A549 (cell line): Measurements from ENCODE around the gene NEGR1. TPM values are rescaled to one million over a fixed set of nuclear protein-coding genes. Genes with fewer than 3 reads are reported as not detected.

Experiments used
- ATAC-seq, 2 experiments: fragments of 200-7000 bp in 1 of 2; fragments of >200 bp in 1 of 2; cut with Nextera tagmentation in 1 of 2; cut with Tn5 transposase in 1 of 2; 3 replicates each; pipeline versions ENCODE4 v1.8.0 to v1.9.1; 2018 to 2020; ENCODE audit warnings: mild to moderate bottlenecking in 1 of 2, moderate library complexity in 1 of 2
- CTCF ChIA-PET: fragments of 300-600 bp; sonication (Branson Sonifier 250); formaldehyde crosslinking; extraction: SDS; loops from one replicate; lab custom pipeline; 2021; ENCODE audit warnings: antibody characterized with exemption, inconsistent platforms; lab: Yijun Ruan, JAX
- POLR2A ChIA-PET: fragments of 350-600 bp; formaldehyde crosslinking; extraction: SDS; loops from one replicate; lab custom pipeline; 2021; ENCODE audit warnings: antibody characterized with exemption, inconsistent platforms; lab: Yijun Ruan, JAX
- DNase-seq, 2 experiments: peaks; one replicate each; pipeline versions ENCODE4 v3.0.0 to v3.0.0-alpha.2; 2011 to 2016; ENCODE audit warnings: low read depth in 1 of 2, low spot score in 1 of 2
- FAIRE-seq: peaks from 2 replicates; lab custom pipeline; 2011; peaks lifted over from hg19 to GRCh38; lab: Jason Lieb, UNC
- H3K27ac ChIP-seq, 2 experiments: fragments of >200 bp; sonication (Bioruptor Twin); formaldehyde crosslinking; 3 replicates each; pipeline ENCODE4 v1.5.1; 2016 to 2017
- H3K4me1 ChIP-seq: fragments of >200 bp; sonication (Bioruptor Twin); formaldehyde crosslinking; 3 replicates; pipeline ENCODE4 v1.6.1; 2016
- H3K4me2 ChIP-seq: fragments of >200 bp; sonication (Bioruptor Twin); formaldehyde crosslinking; 3 replicates; pipeline ENCODE4 v1.6.1; 2016
- H3K4me3 ChIP-seq: fragments of >200 bp; sonication (Bioruptor Twin); formaldehyde crosslinking; 3 replicates; pipeline ENCODE4 v1.5.1; 2016
- H3K9me3 ChIP-seq: fragments of >200 bp; sonication (Bioruptor Twin); formaldehyde crosslinking; 3 replicates; pipeline ENCODE4 v1.6.1; 2016
- CBX2 ChIP-seq: fragments of 200-600 bp; sonication (generic); IDR thresholded peaks from 2 replicates; pipeline ENCODE4 v1.6.1; 2016; ENCODE audit warnings: low read depth, mild to moderate bottlenecking, borderline replicate concordance
- CBX8 ChIP-seq: fragments of 200-600 bp; sonication (generic); IDR thresholded peaks from 2 replicates; pipeline ENCODE4 v1.6.1; 2016
- CEBPB ChIP-seq, 2 experiments: fragments of >200 bp in 1 of 2; sonication (Bioruptor Twin) in 1 of 2; formaldehyde crosslinking in 1 of 2; IDR thresholded peaks; 2 replicates each; pipeline ENCODE4 v1.6.1; 2012 to 2016
- CHD4 ChIP-seq: fragments of 200-600 bp; sonication (generic); IDR thresholded peaks from 2 replicates; pipeline ENCODE4 v1.6.1; 2016; ENCODE audit warnings: antibody characterized with exemption, mild to moderate bottlenecking, borderline replicate concordance
- EHF ChIP-seq: fragments of 250-450 bp; sonication (Bioruptor Pico); IDR thresholded peaks from 2 replicates; pipeline ENCODE4 v1.5.0; 2020; ENCODE audit warnings: mild to moderate bottlenecking
- ESRRA ChIP-seq: fragments of 150-350 bp; IDR thresholded peaks from 2 replicates; pipeline ENCODE4 v1.6.1; 2014; ENCODE audit warnings: mild to moderate bottlenecking, low read length, borderline replicate concordance
- FOSB ChIP-seq: fragments of 250-450 bp; sonication (Bioruptor Pico); IDR thresholded peaks from 2 replicates; pipeline ENCODE4 v1.5.0; 2020; ENCODE audit warnings: mild to moderate bottlenecking, moderate library complexity
- FOXS1 ChIP-seq: fragments of 250-450 bp; sonication (Bioruptor Pico); IDR thresholded peaks from 2 replicates; pipeline ENCODE4 v1.5.0; 2020; ENCODE audit warnings: mild to moderate bottlenecking, moderate library complexity
- HDAC2 ChIP-seq: fragments of 200-600 bp; sonication (generic); IDR thresholded peaks from 2 replicates; pipeline ENCODE4 v1.6.1; 2016
- HOXA7 ChIP-seq: fragments of 250-450 bp; sonication (Bioruptor Pico); IDR thresholded peaks from 2 replicates; pipeline ENCODE4 v1.5.0; 2020; ENCODE audit warnings: mild to moderate bottlenecking, moderate library complexity
- KDM1A ChIP-seq: fragments of 200-600 bp; sonication (generic); IDR thresholded peaks from 2 replicates; pipeline ENCODE4 v1.6.1; 2016; ENCODE audit warnings: low read depth, mild to moderate bottlenecking
- MAZ ChIP-seq: fragments of 150-350 bp; IDR thresholded peaks from 2 replicates; pipeline ENCODE4 v1.6.1; 2014; ENCODE audit warnings: antibody characterized with exemption, low read depth, low read length, borderline replicate concordance
- MYC ChIP-seq: IDR thresholded peaks from 2 replicates; pipeline ENCODE4 v1.6.1; 2012; ENCODE audit warnings: mild to moderate bottlenecking, inconsistent platforms, low read length, improper control_type of control experiment, borderline replicate concordance
- NR3C1 ChIP-seq: fragments of >200 bp; sonication (Bioruptor Twin); formaldehyde crosslinking; IDR thresholded peaks from 3 replicates; pipeline ENCODE4 v1.6.1; 2017
- POLR2AphosphoS2 ChIP-seq: conservative IDR thresholded peaks from 2 replicates; pipeline ENCODE4 v1.6.1; 2012; ENCODE audit warnings: low read length, improper control_type of control experiment, inconsistent platforms
- RARB ChIP-seq: fragments of 250-450 bp; sonication (Bioruptor Pico); IDR thresholded peaks from 2 replicates; pipeline ENCODE4 v1.8.0; 2021; ENCODE audit warnings: mild to moderate bottlenecking, moderate library complexity
- RCOR1 ChIP-seq: fragments of 150-350 bp; IDR thresholded peaks from 2 replicates; pipeline ENCODE4 v1.6.1; 2014; ENCODE audit warnings: antibody characterized with exemption, low read length, low read depth
- RFX5 ChIP-seq: fragments of 450-650 bp; IDR thresholded peaks from 2 replicates; pipeline ENCODE4 v1.7.1; 2014; ENCODE audit warnings: antibody characterized with exemption, mild to moderate bottlenecking, moderate library complexity
- SMC3 ChIP-seq: fragments of >200 bp; sonication (Bioruptor Twin); formaldehyde crosslinking; IDR thresholded peaks from 3 replicates; pipeline ENCODE4 v1.6.1; 2018; ENCODE audit warnings: inconsistent platforms
- SREBF2 ChIP-seq: fragments of 450-650 bp; IDR thresholded peaks from 2 replicates; pipeline ENCODE4 v1.6.1; 2014; ENCODE audit warnings: mild to moderate bottlenecking, moderate library complexity
- ZSCAN20 ChIP-seq: fragments of 250-450 bp; sonication (Bioruptor Pico); IDR thresholded peaks from 2 replicates; pipeline ENCODE4 v1.8.0; 2022; ENCODE audit warnings: mild to moderate bottlenecking, moderate library complexity
- WGBS: methylation state at CpG from one replicate; pipeline ENCODE4 v1.1.6; 2017; ENCODE audit errors: missing lambda C conversion rate; 5-methylcytosine and 5-hydroxymethylcytosine counted together
- polyA plus RNA-seq, 4 experiments: library from polyadenylated mRNA; depleted of rRNA in 3 of 4; stranded (reverse); fragments of >200 nt; fragmentation: RNase III in 1 of 4; extraction: RNeasy Plus Mini Kit Qiagen cat#74134 plus additional on column Dnase treatment in 1 of 4; gene quantifications; 2 replicates in 3 of 4; 3 replicates in 1 of 4; pipeline ENCODE4 v1.2.3, GENCODE V29; 2011 to 2017
- TF ChIP-seq, protein P1 (sequence below): fragments of 150-350 bp; IDR thresholded peaks from 2 replicates; pipeline ENCODE4 v1.6.1; 2014; ENCODE audit warnings: low read depth, mild to moderate bottlenecking, low read length
- TF ChIP-seq, protein P2 (sequence below): fragments of 250-450 bp; sonication (Bioruptor Pico); IDR thresholded peaks from 2 replicates; pipeline ENCODE4 v1.5.0; 2021; ENCODE audit warnings: mild to moderate bottlenecking, moderate library complexity, borderline replicate concordance
- TF ChIP-seq, protein P3 (sequence below): IDR thresholded peaks from 2 replicates; pipeline ENCODE4 v1.6.1; 2012; ENCODE audit warnings: low read depth, borderline replicate concordance
- TF ChIP-seq, protein P4 (sequence below): fragments of 450-650 bp; IDR thresholded peaks from 2 replicates; pipeline ENCODE4 v1.6.1; 2014; ENCODE audit warnings: antibody characterized with exemption
- TF ChIP-seq, protein P5 (sequence below): IDR thresholded peaks from 2 replicates; pipeline ENCODE4 v1.6.1; 2012

NEGR1 gene
- polyA plus RNA-seq, 2 of the 4 experiments (the other 2 are of a cell fraction) = not detected

DNA sequence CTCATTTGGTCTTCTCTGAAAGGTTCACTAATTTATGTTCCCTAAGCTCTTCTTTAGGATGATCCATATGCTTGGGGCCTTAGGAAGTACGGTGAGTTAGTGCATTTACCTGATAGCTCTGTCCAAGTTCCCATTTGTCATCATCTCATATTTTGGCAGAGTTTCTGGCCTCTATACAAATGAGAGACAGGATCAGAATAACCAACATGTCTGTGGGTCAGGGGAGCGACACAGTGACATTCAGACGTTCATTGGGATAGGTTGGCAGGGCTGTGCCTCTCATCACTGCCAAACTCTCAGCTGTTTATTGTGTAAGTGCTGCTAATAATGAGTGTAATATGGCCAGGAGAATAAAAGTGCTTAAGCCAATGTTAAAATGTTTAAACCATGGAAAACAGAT lies 640.4 kb downstream of the NEGR1 start:
- TF ChIP-seq CHD4 (no peak), RARB (CRISPR knock-in tag) (no peak), ESRRA (no peak), NR3C1 (no peak), FOSB (CRISPR knock-in tag) (no peak), SREBF2 (no peak), MYC (no peak), RFX5 (no peak), MAZ (no peak), ZSCAN20 (CRISPR knock-in tag) (no peak)
- TF ChIP-seq, protein P1, sequence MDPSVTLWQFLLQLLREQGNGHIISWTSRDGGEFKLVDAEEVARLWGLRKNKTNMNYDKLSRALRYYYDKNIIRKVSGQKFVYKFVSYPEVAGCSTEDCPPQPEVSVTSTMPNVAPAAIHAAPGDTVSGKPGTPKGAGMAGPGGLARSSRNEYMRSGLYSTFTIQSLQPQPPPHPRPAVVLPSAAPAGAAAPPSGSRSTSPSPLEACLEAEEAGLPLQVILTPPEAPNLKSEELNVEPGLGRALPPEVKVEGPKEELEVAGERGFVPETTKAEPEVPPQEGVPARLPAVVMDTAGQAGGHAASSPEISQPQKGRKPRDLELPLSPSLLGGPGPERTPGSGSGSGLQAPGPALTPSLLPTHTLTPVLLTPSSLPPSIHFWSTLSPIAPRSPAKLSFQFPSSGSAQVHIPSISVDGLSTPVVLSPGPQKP = no peak
- TF ChIP-seq, protein P2, sequence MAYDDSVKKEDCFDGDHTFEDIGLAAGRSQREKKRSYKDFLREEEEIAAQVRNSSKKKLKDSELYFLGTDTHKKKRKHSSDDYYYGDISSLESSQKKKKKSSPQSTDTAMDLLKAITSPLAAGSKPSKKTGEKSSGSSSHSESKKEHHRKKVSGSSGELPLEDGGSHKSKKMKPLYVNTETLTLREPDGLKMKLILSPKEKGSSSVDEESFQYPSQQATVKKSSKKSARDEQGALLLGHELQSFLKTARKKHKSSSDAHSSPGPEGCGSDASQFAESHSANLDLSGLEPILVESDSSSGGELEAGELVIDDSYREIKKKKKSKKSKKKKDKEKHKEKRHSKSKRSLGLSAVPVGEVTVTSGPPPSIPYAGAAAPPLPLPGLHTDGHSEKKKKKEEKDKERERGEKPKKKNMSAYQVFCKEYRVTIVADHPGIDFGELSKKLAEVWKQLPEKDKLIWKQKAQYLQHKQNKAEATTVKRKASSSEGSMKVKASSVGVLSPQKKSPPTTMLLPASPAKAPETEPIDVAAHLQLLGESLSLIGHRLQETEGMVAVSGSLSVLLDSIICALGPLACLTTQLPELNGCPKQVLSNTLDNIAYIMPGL (CRISPR knock-in tag) = no peak
- DNase-seq (no peak), ATAC-seq (no peak), FAIRE-seq (no peak)
- WGBS = 6% methylated on average over 3 of the region's 3 CpGs
- Histone ChIP-seq H3K9me3 (no peaks in the 10 kb centered on the region), H3K4me3 (no peak overlapping the region), H3K4me1 (no peaks in the 10 kb centered on the region), H3K27ac (no peak overlapping the region), H3K4me2 (no peak overlapping the region)
- CTCF ChIA-PET = no interaction called here
- POLR2A ChIA-PET = no interaction called here

DNA sequence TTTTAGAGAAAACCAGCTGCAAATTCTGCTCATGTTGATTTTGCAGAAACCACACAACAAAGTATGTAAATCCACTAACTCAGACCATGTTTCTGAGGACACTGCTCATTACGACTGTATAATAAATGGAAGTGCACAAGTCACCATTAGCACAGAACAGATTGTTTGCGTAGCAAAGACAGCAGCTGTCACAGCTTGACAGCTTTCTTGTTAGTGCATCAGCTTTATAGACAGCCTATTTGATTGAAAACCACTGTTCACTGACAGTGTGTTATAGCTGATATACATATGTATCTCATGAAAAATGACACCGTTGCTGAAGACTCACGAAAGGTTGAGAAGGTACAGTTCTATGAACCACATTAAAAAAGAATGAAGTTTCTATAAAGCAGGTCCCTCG lies 641.3 kb downstream of the NEGR1 start:
- Histone ChIP-seq H3K27ac (no peak overlapping the region), H3K4me2 (no peak overlapping the region), H3K9me3 (no peaks in the 10 kb centered on the region), H3K4me3 (no peak overlapping the region), H3K4me1 (no peaks in the 10 kb centered on the region)
- ChIA-PET POLR2A (no interaction called here), CTCF (no interaction called here)
- FAIRE-seq (no peak), ATAC-seq (no peak), DNase-seq (no peak)
- no peak for TF ChIP-seq CHD4
- TF ChIP-seq, protein P3, sequence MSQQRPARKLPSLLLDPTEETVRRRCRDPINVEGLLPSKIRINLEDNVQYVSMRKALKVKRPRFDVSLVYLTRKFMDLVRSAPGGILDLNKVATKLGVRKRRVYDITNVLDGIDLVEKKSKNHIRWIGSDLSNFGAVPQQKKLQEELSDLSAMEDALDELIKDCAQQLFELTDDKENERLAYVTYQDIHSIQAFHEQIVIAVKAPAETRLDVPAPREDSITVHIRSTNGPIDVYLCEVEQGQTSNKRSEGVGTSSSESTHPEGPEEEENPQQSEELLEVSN = no peak
- TF ChIP-seq HDAC2 = no peak
- TF ChIP-seq EHF (CRISPR knock-in tag) = no peak
- TF ChIP-seq CBX2 = no peak
- no peak for TF ChIP-seq CBX8
- no peak for TF ChIP-seq HOXA7 (CRISPR knock-in tag)
- TF ChIP-seq RFX5 = no peak
- no peak for TF ChIP-seq KDM1A
- no peak for TF ChIP-seq FOXS1 (CRISPR knock-in tag)
- TF ChIP-seq, protein P1 = no peak
- no peak for TF ChIP-seq POLR2AphosphoS2
- TF ChIP-seq RCOR1 = no peak
- no peak for TF ChIP-seq CEBPB (IDR thresholded peaks at IDR 0.05)
- TF ChIP-seq, protein P4, sequence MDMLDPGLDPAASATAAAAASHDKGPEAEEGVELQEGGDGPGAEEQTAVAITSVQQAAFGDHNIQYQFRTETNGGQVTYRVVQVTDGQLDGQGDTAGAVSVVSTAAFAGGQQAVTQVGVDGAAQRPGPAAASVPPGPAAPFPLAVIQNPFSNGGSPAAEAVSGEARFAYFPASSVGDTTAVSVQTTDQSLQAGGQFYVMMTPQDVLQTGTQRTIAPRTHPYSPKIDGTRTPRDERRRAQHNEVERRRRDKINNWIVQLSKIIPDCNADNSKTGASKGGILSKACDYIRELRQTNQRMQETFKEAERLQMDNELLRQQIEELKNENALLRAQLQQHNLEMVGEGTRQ = no peak
- TF ChIP-seq, protein P5, sequence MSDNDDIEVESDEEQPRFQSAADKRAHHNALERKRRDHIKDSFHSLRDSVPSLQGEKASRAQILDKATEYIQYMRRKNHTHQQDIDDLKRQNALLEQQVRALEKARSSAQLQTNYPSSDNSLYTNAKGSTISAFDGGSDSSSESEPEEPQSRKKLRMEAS = no peak
- TF ChIP-seq SMC3 = no peak
- WGBS = 2% methylated on average over 5 of the region's 5 CpGs
